Skeletal muscle tissue (tissue), 4 donors: Measurements from ENCODE around the gene MACO1. TPM values are rescaled to one million over a fixed set of nuclear protein-coding genes. Genes with fewer than 3 reads are reported as not detected.

Experiments used
- H3K27ac ChIP-seq: one replicate; pipeline ENCODE4 v1.7.0; 2013; ENCODE audit warnings: mild to moderate bottlenecking, low read depth, low read length, inconsistent platforms
- H3K27me3 ChIP-seq, 3 donors: one replicate each; pipeline ENCODE4 v1.7.0; 2013; ENCODE audit warnings: low read length in 3 of 3; ENCODE audit not compliant: control insufficient read depth in 3 of 3, insufficient read depth in 3 of 3
- H3K36me3 ChIP-seq, 3 donors: one replicate each; pipeline ENCODE4 v1.7.0; 2013; ENCODE audit warnings: low read length in 3 of 3; ENCODE audit not compliant: control insufficient read depth in 3 of 3, insufficient read depth in 3 of 3
- H3K4me1 ChIP-seq, 3 donors: one replicate each; pipeline ENCODE4 v1.7.0; 2013; ENCODE audit warnings: low read length in 3 of 3, mild to moderate bottlenecking in 3 of 3; ENCODE audit not compliant: control insufficient read depth in 3 of 3, insufficient read depth in 3 of 3
- H3K4me3 ChIP-seq, 3 donors: one replicate each; pipeline ENCODE4 v1.7.0; 2013; ENCODE audit warnings: low read length in 3 of 3
- H3K9ac ChIP-seq, 3 donors: one replicate each; pipeline ENCODE4 v1.7.0; 2013; ENCODE audit warnings: low read length in 3 of 3, mild to moderate bottlenecking in 3 of 3, moderate library complexity in 2 of 3, low read depth in 1 of 3
- H3K9me3 ChIP-seq, 3 donors: one replicate each; pipeline ENCODE4 v1.7.0; 2013; ENCODE audit warnings: low read length in 3 of 3; ENCODE audit not compliant: control insufficient read depth in 3 of 3
- total RNA-seq: library from RNA; depleted of rRNA; stranded (reverse); fragments of >200 nt; gene quantifications from one replicate; pipeline ENCODE4 v1.2.3, GENCODE V29; 2014
- donor health status: Osteomylitis.

MACO1 gene
- total RNA-seq, 1 donor from 2014 or later: 16.2 TPM

- peaks cover 16% of the 10 kb centered on the region in 3 donors for H3K4me1 ChIP-seq
- no peak overlapping the region for H3K9ac ChIP-seq
- H3K27me3 ChIP-seq: no peaks in the 10 kb centered on the region
- no peaks in the 10 kb centered on the region for H3K9me3 ChIP-seq
- H3K36me3 ChIP-seq: peaks cover 0 to 2% (median 0%) of the 10 kb centered on the region in 3 donors
- no peak overlapping the region for H3K4me3 ChIP-seq
- no peak overlapping the region for H3K27ac ChIP-seq
Measured at GRCh38 chr1:25540750-25541342, 110.1 kb downstream of the MACO1 start.

- H3K27ac ChIP-seq: no peak overlapping the region
- no peaks in the 10 kb centered on the region for H3K27me3 ChIP-seq
- peaks cover 16 to 22% (median 21%) of the 10 kb centered on the region in 3 donors for H3K4me1 ChIP-seq
- H3K36me3 ChIP-seq: peaks cover 0 to 2% (median 0%) of the 10 kb centered on the region in 3 donors
- H3K4me3 ChIP-seq: no peak overlapping the region
- no peak overlapping the region for H3K9ac ChIP-seq
- no peaks in the 10 kb centered on the region for H3K9me3 ChIP-seq
Measured at GRCh38 chr1:25541425-25541824, 110.7 kb downstream of the MACO1 start.

GRCh38 chr1:25541889-25542658 lies 111.4 kb downstream of the MACO1 start:
- Histone ChIP-seq H3K9me3 (no peaks in the 10 kb centered on the region), H3K27ac (no peak overlapping the region), H3K36me3 (peaks cover 0 to 2% (median 0%) of the 10 kb centered on the region in 3 donors)

GRCh38 chr1:25543005-25543424 lies 112.3 kb downstream of the MACO1 start:
- H3K4me1 ChIP-seq: peaks cover 19 to 28% (median 26%) of the 10 kb centered on the region in 3 donors
- H3K9ac ChIP-seq: peak overlapping the region in 1 of 3 donors; percentile 71
- no peaks in the 10 kb centered on the region for H3K9me3 ChIP-seq
- H3K4me3 ChIP-seq: peak overlapping the region; percentile 33 to 84 (median 77)
- peak overlapping the region; percentile 75 for H3K27ac ChIP-seq
- no peaks in the 10 kb centered on the region for H3K27me3 ChIP-seq
- peaks cover 0 to 2% (median 0%) of the 10 kb centered on the region in 3 donors for H3K36me3 ChIP-seq

More at GRCh38 chr1:25541889-25542658, 111.4 kb downstream of the MACO1 start:
- Histone ChIP-seq H3K4me3 (no peak overlapping the region), H3K27me3 (no peaks in the 10 kb centered on the region), H3K9ac (no peak overlapping the region), H3K4me1 (peaks cover 16 to 22% (median 21%) of the 10 kb centered on the region in 3 donors)

- Histone ChIP-seq H3K4me3 (peak within 1 kb of the TSS; percentile 72 to 84 (median 77)), H3K27me3 (no peaks in the 10 kb centered on the region), H3K36me3 (peaks cover 0 to 2% (median 0%) of the 10 kb centered on the region in 3 donors), H3K9me3 (no peaks in the 10 kb centered on the region), H3K9ac (peak within 1 kb of the TSS; percentile 82 to 91 (median 88)), H3K27ac (peak within 1 kb of the TSS; percentile 75), H3K4me1 (peaks cover 24 to 33% (median 31%) of the 10 kb centered on the region in 3 donors)
Measured at GRCh38 chr1:25543425-25544242, 112.9 kb downstream of the MACO1 start, which contains the start of gene LDLRAP1. Gene LDLRAP1, plus strand, starts transcription at chr1:25543606. Its CDS starts 93 bp downstream, at chr1:25543699.

GRCh38 chr1:25544243-25544764 lies 113.6 kb downstream of the MACO1 start:
- Histone ChIP-seq H3K9ac (peak overlapping the region; percentile 82 to 91 (median 88)), H3K27me3 (no peaks in the 10 kb centered on the region), H3K27ac (peak overlapping the region; percentile 75), H3K4me1 (peaks cover 30 to 40% (median 37%) of the 10 kb centered on the region in 3 donors), H3K36me3 (peaks cover 0 to 2% (median 0%) of the 10 kb centered on the region in 3 donors), H3K4me3 (peak overlapping the region; percentile 72 to 84 (median 77)), H3K9me3 (no peaks in the 10 kb centered on the region)

GRCh38 chr1:25544819-25545218 lies 114.1 kb downstream of the MACO1 start:
- Histone ChIP-seq H3K36me3 (peaks cover 0 to 2% (median 0%) of the 10 kb centered on the region in 3 donors), H3K4me3 (peak overlapping the region; percentile 72 to 84 (median 77)), H3K9ac (peak overlapping the region; percentile 82 to 91 (median 88)), H3K9me3 (no peaks in the 10 kb centered on the region), H3K27ac (peak overlapping the region; percentile 75), H3K27me3 (no peaks in the 10 kb centered on the region), H3K4me1 (peaks cover 36 to 45% (median 43%) of the 10 kb centered on the region in 3 donors)

GRCh38 chr1:25545767-25546166 lies 115.1 kb downstream of the MACO1 start:
- no peaks in the 10 kb centered on the region for H3K9me3 ChIP-seq
- peaks cover 44 to 55% (median 52%) of the 10 kb centered on the region in 3 donors for H3K4me1 ChIP-seq
- H3K27ac ChIP-seq: no peak overlapping the region
- peak overlapping the region; percentile 33 to 88 (median 53) for H3K9ac ChIP-seq
- H3K27me3 ChIP-seq: no peaks in the 10 kb centered on the region
- H3K4me3 ChIP-seq: no peak overlapping the region
- H3K36me3 ChIP-seq: peaks cover 0 to 2% (median 0%) of the 10 kb centered on the region in 3 donors

GRCh38 chr1:25546193-25546592 lies 115.5 kb downstream of the MACO1 start:
- Histone ChIP-seq H3K27ac (no peak overlapping the region), H3K27me3 (no peaks in the 10 kb centered on the region), H3K9ac (peak overlapping the region in 1 of 3 donors; percentile 25), H3K4me3 (no peak overlapping the region), H3K9me3 (no peaks in the 10 kb centered on the region), H3K36me3 (peaks cover 0 to 2% (median 0%) of the 10 kb centered on the region in 3 donors), H3K4me1 (peaks cover 48 to 59% (median 56%) of the 10 kb centered on the region in 3 donors)
